Activated CD8-positive, alpha-beta T cell treated with anti-CD3 and anti-CD28 coated beads for 36 hours (primary cell): ENCODE data around the gene ZEB1. TPM values are rescaled to one million over a fixed set of nuclear protein-coding genes. Genes with fewer than 3 reads are reported as not detected.

Experiments used
- ATAC-seq: fragments of 200-7000 bp; cut with Tn5 transposase; one replicate; pipeline ENCODE4 v1.10.0; 2021; ENCODE audit warnings: mild to moderate bottlenecking, moderate library complexity
- CTCF ChIA-PET: fragments of 350-600 bp; sonication (Branson Sonifier 250); formaldehyde crosslinking; loops from one replicate; lab custom pipeline; 2021; ENCODE audit warnings: antibody characterized with exemption; lab: Charles Lee
- POLR2A ChIA-PET: fragments of 350-600 bp; sonication (Branson Sonifier 250); formaldehyde crosslinking; loops from one replicate; lab custom pipeline; 2021; ENCODE audit warnings: antibody characterized with exemption; lab: Charles Lee
- DNase-seq: peaks from one replicate; pipeline ENCODE4 v3.0.0-alpha.2; 2020
- H3K27ac Mint-ChIP-seq: one replicate; pipeline ENCODE4 v1.8.0; 2021; ENCODE audit warnings: mild to moderate bottlenecking, mixed read lengths
- H3K27me3 Mint-ChIP-seq: one replicate; pipeline ENCODE4 v1.8.0; 2021; ENCODE audit warnings: mixed read lengths
- H3K36me3 Mint-ChIP-seq: one replicate; pipeline ENCODE4 v1.8.0; 2021; ENCODE audit warnings: low read depth, mixed read lengths
- H3K4me1 Mint-ChIP-seq: one replicate; pipeline ENCODE4 v1.8.0; 2021; ENCODE audit warnings: low read depth, mixed read lengths
- H3K4me3 Mint-ChIP-seq: one replicate; pipeline ENCODE4 v1.8.0; 2021; ENCODE audit warnings: mild to moderate bottlenecking, moderate library complexity, mixed read lengths
- H3K9me3 Mint-ChIP-seq: one replicate; pipeline ENCODE4 v1.8.0; 2021; ENCODE audit warnings: mixed read lengths
- intact Hi-C: fragments of 100-400 bp; cut with micrococcal nuclease; formaldehyde crosslinking; loops from one replicate; pipeline ENCODE4 v1.10.0; 2022
- total RNA-seq, 2 experiments: library from RNA; stranded (reverse); gene quantifications; one replicate each; pipeline ENCODE4 v1.2.3, GENCODE V29; 2021
- TF ChIP-seq, protein P1 (sequence below): fragments of 200-600 bp; IDR thresholded peaks from one replicate; pipeline ENCODE4 v1.8.0; 2022; ENCODE audit warnings: antibody characterized with exemption, mild to moderate bottlenecking

Gene ZEB1
- total RNA-seq, 2 experiments from 2014 or later, result 28.4 to 29.7 TPM

DNA sequence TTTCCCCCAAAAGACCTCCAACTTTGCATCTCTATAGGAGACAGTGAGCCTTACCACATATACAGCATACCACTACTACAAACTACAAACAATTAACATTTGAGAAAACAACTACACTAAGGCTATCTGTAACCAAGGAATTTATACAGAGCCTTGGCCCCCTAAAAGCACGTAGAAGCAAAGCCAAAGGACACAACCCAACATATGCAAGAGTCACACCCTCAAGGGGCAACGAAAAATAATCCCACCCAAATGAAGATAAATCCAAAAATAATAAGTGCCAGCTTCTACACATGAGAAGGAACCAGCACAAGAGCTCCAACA, 149.5 kb downstream of the ZEB1 start:
- no peak overlapping the region for H3K27ac Mint-ChIP-seq
- H3K27me3 Mint-ChIP-seq, result no peaks in the 10 kb centered on the region
- TF ChIP-seq, protein P1, sequence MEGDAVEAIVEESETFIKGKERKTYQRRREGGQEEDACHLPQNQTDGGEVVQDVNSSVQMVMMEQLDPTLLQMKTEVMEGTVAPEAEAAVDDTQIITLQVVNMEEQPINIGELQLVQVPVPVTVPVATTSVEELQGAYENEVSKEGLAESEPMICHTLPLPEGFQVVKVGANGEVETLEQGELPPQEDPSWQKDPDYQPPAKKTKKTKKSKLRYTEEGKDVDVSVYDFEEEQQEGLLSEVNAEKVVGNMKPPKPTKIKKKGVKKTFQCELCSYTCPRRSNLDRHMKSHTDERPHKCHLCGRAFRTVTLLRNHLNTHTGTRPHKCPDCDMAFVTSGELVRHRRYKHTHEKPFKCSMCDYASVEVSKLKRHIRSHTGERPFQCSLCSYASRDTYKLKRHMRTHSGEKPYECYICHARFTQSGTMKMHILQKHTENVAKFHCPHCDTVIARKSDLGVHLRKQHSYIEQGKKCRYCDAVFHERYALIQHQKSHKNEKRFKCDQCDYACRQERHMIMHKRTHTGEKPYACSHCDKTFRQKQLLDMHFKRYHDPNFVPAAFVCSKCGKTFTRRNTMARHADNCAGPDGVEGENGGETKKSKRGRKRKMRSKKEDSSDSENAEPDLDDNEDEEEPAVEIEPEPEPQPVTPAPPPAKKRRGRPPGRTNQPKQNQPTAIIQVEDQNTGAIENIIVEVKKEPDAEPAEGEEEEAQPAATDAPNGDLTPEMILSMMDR, result no peak
- H3K4me3 Mint-ChIP-seq, result no peak overlapping the region
- POLR2A ChIA-PET, result no interaction called here
- ATAC-seq (no peak), DNase-seq (no peak)
- H3K9me3 Mint-ChIP-seq, result peaks cover 20% of the 10 kb centered on the region
- H3K4me1 Mint-ChIP-seq, result no peaks in the 10 kb centered on the region
- CTCF ChIA-PET, result interaction anchor here (1.1 to 1.7 kb wide), 6 partner anchors 9 to 345 kb away, joined by 3 to 6 read pairs (median 3); no protein-coding TSS in a partner anchor
- intact Hi-C loops, result no loop called here
- peaks cover 51% of the 10 kb centered on the region for H3K36me3 Mint-ChIP-seq

DNA sequence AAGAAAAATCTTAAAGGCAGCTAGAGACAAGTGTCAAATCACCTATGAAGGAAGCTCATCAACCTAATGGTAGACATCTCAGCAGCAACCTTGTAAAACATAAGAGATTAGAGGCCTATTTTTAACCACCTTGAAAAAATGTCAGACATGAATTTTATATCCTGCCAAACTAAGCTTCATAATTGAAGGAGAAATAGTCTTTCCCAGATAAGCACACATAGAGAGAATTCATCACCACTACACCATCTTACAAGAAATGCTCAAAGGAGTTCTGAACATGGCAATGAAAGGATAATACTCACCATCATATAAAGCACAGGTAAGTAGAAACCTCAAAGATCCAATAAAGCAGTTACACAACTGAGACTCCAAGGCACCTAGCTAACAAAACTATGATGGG, 156.5 kb downstream of the ZEB1 start:
- ATAC-seq (no peak), DNase-seq (no peak)
- intact Hi-C loops, result no loop called here
- Mint-ChIP-seq H3K36me3 (peaks cover 20% of the 10 kb centered on the region), H3K27ac (no peak overlapping the region), H3K27me3 (no peaks in the 10 kb centered on the region), H3K9me3 (peaks cover 25% of the 10 kb centered on the region), H3K4me3 (no peak overlapping the region), H3K4me1 (peaks cover 15% of the 10 kb centered on the region)
- ChIA-PET POLR2A (no interaction called here), CTCF (interaction anchor here (1.5 kb wide), 1 partner anchor 16 kb away, joined by 3 read pairs; no protein-coding TSS in a partner anchor)
- TF ChIP-seq, protein P1, result no peak

DNA sequence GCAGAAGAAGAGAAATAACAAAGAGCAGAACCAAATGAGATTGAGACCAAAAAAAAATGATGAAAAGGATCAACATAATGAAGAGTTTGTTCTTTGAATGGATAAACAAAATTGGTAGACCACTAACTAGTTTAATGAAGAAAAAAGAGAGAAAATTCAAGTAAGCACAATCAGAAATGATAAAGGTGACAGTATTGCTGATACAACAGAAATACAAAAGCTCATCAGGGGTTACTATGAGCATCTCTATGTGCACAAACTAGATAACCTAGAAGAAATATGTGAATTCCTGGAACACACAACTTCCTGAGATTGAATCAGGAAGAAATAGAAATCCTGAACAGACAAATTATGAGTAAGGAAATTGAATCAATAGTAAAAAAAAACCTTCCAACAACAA, 157.1 kb downstream of the ZEB1 start:
- no peak for DNase-seq
- H3K27ac Mint-ChIP-seq, result no peak overlapping the region
- H3K36me3 Mint-ChIP-seq, result peaks cover 20% of the 10 kb centered on the region
- H3K4me1 Mint-ChIP-seq, result peaks cover 15% of the 10 kb centered on the region
- no peak for ATAC-seq
- intact Hi-C loops, result no loop called here
- ChIA-PET POLR2A (no interaction called here), CTCF (interaction anchor here (1.5 kb wide), 1 partner anchor 15 kb away, joined by 3 read pairs; no protein-coding TSS in a partner anchor)
- TF ChIP-seq, protein P1, result no peak
- H3K27me3 Mint-ChIP-seq, result no peaks in the 10 kb centered on the region
- H3K4me3 Mint-ChIP-seq, result no peak overlapping the region
- peaks cover 25% of the 10 kb centered on the region for H3K9me3 Mint-ChIP-seq

DNA sequence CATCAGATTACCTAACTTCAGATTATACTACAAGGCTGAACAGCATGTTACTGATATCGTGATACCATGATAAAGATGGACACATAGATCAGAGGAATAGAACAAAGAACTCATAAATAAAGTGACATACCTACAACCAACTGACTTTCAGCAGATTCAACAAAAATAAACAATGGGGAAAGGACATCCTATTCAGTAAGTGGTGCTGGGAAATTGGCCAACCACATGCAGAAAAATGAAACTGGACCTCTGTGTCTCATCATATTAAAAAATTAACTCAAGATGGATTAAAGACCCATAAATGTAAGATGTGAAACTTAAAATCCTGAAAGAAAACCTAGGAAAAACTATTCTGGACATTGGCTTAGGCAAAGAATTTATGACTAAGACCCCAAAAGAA, 158.6 kb downstream of the ZEB1 start:
- intact Hi-C loops, result no loop called here
- TF ChIP-seq, protein P1, result no peak
- no peak for ATAC-seq
- Mint-ChIP-seq H3K36me3 (peaks cover 24% of the 10 kb centered on the region), H3K4me3 (no peak overlapping the region), H3K9me3 (peaks cover 25% of the 10 kb centered on the region), H3K4me1 (peaks cover 15% of the 10 kb centered on the region), H3K27ac (no peak overlapping the region), H3K27me3 (no peaks in the 10 kb centered on the region)
- ChIA-PET CTCF (no interaction called here), POLR2A (no interaction called here)
- no peak for DNase-seq

DNA sequence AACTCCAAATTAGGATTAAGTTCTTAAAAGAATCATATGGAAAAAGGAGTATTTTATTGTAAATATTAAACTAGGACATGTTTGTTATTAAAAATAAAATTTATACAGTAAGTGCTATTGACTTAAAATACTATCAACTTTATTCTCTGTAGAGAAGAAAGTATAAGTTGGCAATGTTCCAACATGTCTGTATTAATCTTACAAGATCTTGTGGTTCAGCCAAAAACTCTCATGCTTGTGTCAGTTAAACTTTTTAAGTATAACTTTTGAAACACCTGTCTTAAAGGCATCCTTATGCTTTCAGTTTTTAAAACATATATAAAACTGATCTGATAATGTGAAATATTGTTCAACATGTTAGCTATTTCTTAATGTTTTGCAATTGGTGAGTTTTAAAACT, 160.7 kb downstream of the ZEB1 start:
- POLR2A ChIA-PET, result no interaction called here
- DNase-seq (no peak), ATAC-seq (no peak)
- no peak overlapping the region for H3K4me3 Mint-ChIP-seq
- no peak overlapping the region for H3K27ac Mint-ChIP-seq
- intact Hi-C loops, result no loop called here
- TF ChIP-seq, protein P1, result no peak
- peaks cover 27% of the 10 kb centered on the region for H3K9me3 Mint-ChIP-seq
- H3K36me3 Mint-ChIP-seq, result peaks cover 28% of the 10 kb centered on the region
- peaks cover 15% of the 10 kb centered on the region for H3K4me1 Mint-ChIP-seq
- CTCF ChIA-PET, result interaction anchor here (1.0 kb wide), 1 partner anchor 11 kb away, joined by 5 read pairs; no protein-coding TSS in a partner anchor
- no peaks in the 10 kb centered on the region for H3K27me3 Mint-ChIP-seq
